HEK293 (cell line): ENCODE data around the gene BRF1.

Experiments used
- CTCF ChIA-PET: fragments of 350-600 bp; formaldehyde crosslinking; extraction: SDS; loops from one replicate; lab custom pipeline; 2021; ENCODE audit warnings: antibody characterized with exemption; lab: Yijun Ruan, JAX
- POLR2A ChIA-PET: fragments of 300-600 bp; formaldehyde crosslinking; extraction: SDS; loops from one replicate; lab custom pipeline; 2020; ENCODE audit warnings: antibody characterized with exemption, inconsistent platforms; lab: Yijun Ruan, JAX
- H3K27ac ChIP-seq: fragments of 200-500 bp; sonication (Bioruptor generic); 2 replicates; pipeline ENCODE4 v1.5.1; 2014; ENCODE audit warnings: low read depth, low read length, control low read depth, inconsistent platforms; ENCODE audit errors: extremely low read depth
- H3K36me3 ChIP-seq, 2 experiments: fragments of 200-500 bp in 1 of 2; sonication (Bioruptor generic) in 1 of 2; 1 replicate in 1 of 2; 2 replicates in 1 of 2; pipeline ENCODE4 v1.5.1; 2014 to 2017; ENCODE audit warnings: inconsistent platforms in 2 of 2, low read length in 2 of 2; ENCODE audit not compliant: control insufficient read depth in 2 of 2, insufficient read depth in 1 of 2
- H3K4me1 ChIP-seq: fragments of 200-500 bp; sonication (Bioruptor generic); 2 replicates; pipeline ENCODE4 v1.5.1; 2014; ENCODE audit warnings: mild to moderate bottlenecking, low read length, inconsistent platforms; ENCODE audit not compliant: control insufficient read depth, insufficient read depth
- H3K4me3 ChIP-seq: 2 replicates; pipeline ENCODE4 v1.5.1; 2011; ENCODE audit warnings: low read depth, mild to moderate bottlenecking, control low read depth, low read length, moderate library complexity
- H3K9me3 ChIP-seq: fragments of 200-500 bp; sonication (Bioruptor generic); 2 replicates; pipeline ENCODE4 v1.5.1; 2014; ENCODE audit warnings: low read depth, low read length, inconsistent platforms; ENCODE audit not compliant: control insufficient read depth, insufficient read depth
- BCL11B ChIP-seq: fragments of 450-650 bp; formaldehyde crosslinking; IDR thresholded peaks from 2 replicates; pipeline ENCODE4 v1.5.1; 2016; ENCODE audit warnings: low read depth, missing biosample characterization, missing genetic modification characterization
- EGR2 ChIP-seq: fragments of 450-650 bp; formaldehyde crosslinking; IDR thresholded peaks from 2 replicates; pipeline ENCODE4 v1.5.1; 2016; ENCODE audit warnings: low read depth, missing biosample characterization, missing genetic modification characterization
- GLIS1 ChIP-seq: fragments of 450-650 bp; formaldehyde crosslinking; IDR thresholded peaks from 2 replicates; pipeline ENCODE4 v1.5.1; 2016; ENCODE audit warnings: missing biosample characterization, missing genetic modification characterization
- ZFHX2 ChIP-seq: fragments of 450-650 bp; formaldehyde crosslinking; conservative IDR thresholded peaks from 2 replicates; pipeline ENCODE4 v1.5.1; 2016; ENCODE audit warnings: missing biosample characterization, missing genetic modification characterization
- ZNF341 ChIP-seq: fragments of 450-650 bp; formaldehyde crosslinking; IDR thresholded peaks from 2 replicates; pipeline ENCODE4; 2016; ENCODE audit warnings: low read depth, missing biosample characterization, missing genetic modification characterization
- ZNF529 ChIP-seq: fragments of 450-650 bp; formaldehyde crosslinking; IDR thresholded peaks from 2 replicates; pipeline ENCODE4 v1.5.1; 2017; ENCODE audit warnings: missing genetic modification characterization, missing biosample characterization; ENCODE audit not compliant: insufficient replicate concordance
- ZNF544 ChIP-seq: fragments of 450-650 bp; formaldehyde crosslinking; IDR thresholded peaks from 2 replicates; pipeline ENCODE4 v1.5.0; 2017; ENCODE audit warnings: missing biosample characterization, missing genetic modification characterization
- ZNF701 ChIP-seq: fragments of 450-650 bp; formaldehyde crosslinking; IDR thresholded peaks from 2 replicates; pipeline ENCODE4 v1.5.1; 2016; ENCODE audit warnings: missing biosample characterization, missing genetic modification characterization
- TF ChIP-seq, protein P1 (sequence below): fragments of 450-650 bp; formaldehyde crosslinking; IDR thresholded peaks from 2 replicates; pipeline ENCODE4 v1.5.1; 2016; ENCODE audit warnings: missing biosample characterization, missing genetic modification characterization, borderline replicate concordance
- TF ChIP-seq, protein P2 (sequence below): fragments of 450-650 bp; formaldehyde crosslinking; IDR thresholded peaks from 2 replicates; pipeline ENCODE4 v1.5.1; 2017; ENCODE audit warnings: missing biosample characterization, missing genetic modification characterization
- TF ChIP-seq, protein P3 (sequence below): sonication (generic); formaldehyde crosslinking; IDR thresholded peaks from 2 replicates; pipeline ENCODE4 v1.8.1; 2022; ENCODE audit warnings: mild to moderate bottlenecking, moderate library complexity, missing genetic modification reagents
- TF ChIP-seq, protein P4 (sequence below): fragments of 450-650 bp; formaldehyde crosslinking; IDR thresholded peaks from 2 replicates; pipeline ENCODE4 v1.5.1; 2016; ENCODE audit warnings: missing biosample characterization, missing genetic modification characterization
- TF ChIP-seq, protein P5 (sequence below): fragments of 450-650 bp; formaldehyde crosslinking; IDR thresholded peaks from 2 replicates; pipeline ENCODE4 v1.5.1; 2016; ENCODE audit warnings: missing biosample characterization, missing genetic modification characterization

BRF1 gene

DNA sequence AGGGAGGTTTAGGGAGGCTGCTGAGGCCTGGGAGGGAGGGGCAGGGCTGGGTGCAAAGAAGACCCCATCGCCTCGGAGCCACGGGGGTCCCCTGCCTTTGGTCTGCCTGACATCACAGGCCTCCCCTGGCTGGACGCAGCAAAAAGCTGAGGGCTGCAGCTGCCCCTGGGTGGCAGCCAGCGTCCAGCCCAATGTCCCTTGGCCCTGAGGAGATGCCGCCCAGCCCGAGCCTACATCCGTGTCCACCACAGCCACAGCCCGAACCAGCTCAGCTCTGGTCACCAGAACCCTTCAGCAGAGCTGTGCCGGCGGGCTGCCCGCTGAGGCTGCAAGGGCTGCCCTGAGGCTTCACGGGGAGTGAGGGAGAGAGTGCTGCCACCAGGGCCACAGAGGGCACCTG is 121.6 kb downstream of the BRF1 start:
- CTCF ChIA-PET: interaction anchor here (0.9 to 4.0 kb wide), 2 partner anchors 10 to 89 kb away, joined by 5 to 18 read pairs; partner anchors contain the start of gene JAG2
- TF ChIP-seq, protein P1, sequence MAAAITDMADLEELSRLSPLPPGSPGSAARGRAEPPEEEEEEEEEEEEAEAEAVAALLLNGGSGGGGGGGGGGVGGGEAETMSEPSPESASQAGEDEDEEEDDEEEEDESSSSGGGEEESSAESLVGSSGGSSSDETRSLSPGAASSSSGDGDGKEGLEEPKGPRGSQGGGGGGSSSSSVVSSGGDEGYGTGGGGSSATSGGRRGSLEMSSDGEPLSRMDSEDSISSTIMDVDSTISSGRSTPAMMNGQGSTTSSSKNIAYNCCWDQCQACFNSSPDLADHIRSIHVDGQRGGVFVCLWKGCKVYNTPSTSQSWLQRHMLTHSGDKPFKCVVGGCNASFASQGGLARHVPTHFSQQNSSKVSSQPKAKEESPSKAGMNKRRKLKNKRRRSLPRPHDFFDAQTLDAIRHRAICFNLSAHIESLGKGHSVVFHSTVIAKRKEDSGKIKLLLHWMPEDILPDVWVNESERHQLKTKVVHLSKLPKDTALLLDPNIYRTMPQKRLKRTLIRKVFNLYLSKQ (tag by site-specific recombination): no peak
- no peak for TF ChIP-seq ZNF544 (tag by site-specific recombination)
- TF ChIP-seq, protein P2, sequence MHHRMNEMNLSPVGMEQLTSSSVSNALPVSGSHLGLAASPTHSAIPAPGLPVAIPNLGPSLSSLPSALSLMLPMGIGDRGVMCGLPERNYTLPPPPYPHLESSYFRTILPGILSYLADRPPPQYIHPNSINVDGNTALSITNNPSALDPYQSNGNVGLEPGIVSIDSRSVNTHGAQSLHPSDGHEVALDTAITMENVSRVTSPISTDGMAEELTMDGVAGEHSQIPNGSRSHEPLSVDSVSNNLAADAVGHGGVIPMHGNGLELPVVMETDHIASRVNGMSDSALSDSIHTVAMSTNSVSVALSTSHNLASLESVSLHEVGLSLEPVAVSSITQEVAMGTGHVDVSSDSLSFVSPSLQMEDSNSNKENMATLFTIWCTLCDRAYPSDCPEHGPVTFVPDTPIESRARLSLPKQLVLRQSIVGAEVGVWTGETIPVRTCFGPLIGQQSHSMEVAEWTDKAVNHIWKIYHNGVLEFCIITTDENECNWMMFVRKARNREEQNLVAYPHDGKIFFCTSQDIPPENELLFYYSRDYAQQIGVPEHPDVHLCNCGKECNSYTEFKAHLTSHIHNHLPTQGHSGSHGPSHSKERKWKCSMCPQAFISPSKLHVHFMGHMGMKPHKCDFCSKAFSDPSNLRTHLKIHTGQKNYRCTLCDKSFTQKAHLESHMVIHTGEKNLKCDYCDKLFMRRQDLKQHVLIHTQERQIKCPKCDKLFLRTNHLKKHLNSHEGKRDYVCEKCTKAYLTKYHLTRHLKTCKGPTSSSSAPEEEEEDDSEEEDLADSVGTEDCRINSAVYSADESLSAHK (tag by site-specific recombination): no peak
- TF ChIP-seq, protein P3, sequence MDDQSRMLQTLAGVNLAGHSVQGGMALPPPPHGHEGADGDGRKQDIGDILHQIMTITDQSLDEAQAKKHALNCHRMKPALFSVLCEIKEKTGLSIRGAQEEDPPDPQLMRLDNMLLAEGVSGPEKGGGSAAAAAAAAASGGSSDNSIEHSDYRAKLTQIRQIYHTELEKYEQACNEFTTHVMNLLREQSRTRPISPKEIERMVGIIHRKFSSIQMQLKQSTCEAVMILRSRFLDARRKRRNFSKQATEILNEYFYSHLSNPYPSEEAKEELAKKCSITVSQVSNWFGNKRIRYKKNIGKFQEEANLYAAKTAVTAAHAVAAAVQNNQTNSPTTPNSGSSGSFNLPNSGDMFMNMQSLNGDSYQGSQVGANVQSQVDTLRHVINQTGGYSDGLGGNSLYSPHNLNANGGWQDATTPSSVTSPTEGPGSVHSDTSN (CRISPR knock-in tag): no peak
- TF ChIP-seq, all 188 proteins: peak for 0
- POLR2A ChIA-PET: no interaction called here

DNA sequence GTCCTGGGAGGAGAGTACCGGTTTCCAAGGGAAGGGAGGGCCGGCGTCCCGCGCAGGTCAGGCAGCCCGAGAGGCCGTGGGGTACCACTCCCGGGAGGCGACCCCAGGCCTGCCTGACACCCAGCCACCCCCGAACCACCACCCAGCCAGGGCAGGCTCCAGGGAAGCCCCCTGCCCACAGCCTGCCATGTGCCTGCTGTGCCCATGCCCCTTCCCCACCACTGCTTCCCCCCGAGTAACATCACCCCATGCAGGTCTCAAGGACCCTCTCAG is 122.0 kb downstream of the BRF1 start:
- H3K36me3 ChIP-seq: no peaks in the 10 kb centered on the region
- H3K9me3 ChIP-seq: no peaks in the 10 kb centered on the region
- ChIA-PET POLR2A (no interaction called here), CTCF (interaction anchor here (4.0 kb wide), 1 partner anchor 9 kb away, joined by 18 read pairs; the partner anchor contains the start of gene JAG2)
- H3K27ac ChIP-seq: no peak overlapping the region
- no peak overlapping the region for H3K4me3 ChIP-seq
- 0 out of 2 replicates have a peak, but pooled peaks have one; percentile 22 for TF ChIP-seq BCL11B (tag by site-specific recombination)
- no peak for TF ChIP-seq ZNF529 (tag by site-specific recombination)
- TF ChIP-seq, all 188 proteins: peak for 1
- no peaks in the 10 kb centered on the region for H3K4me1 ChIP-seq

More for the DNA sequence above, 121.6 kb downstream of the BRF1 start:
- Histone ChIP-seq H3K36me3 (no peaks in the 10 kb centered on the region), H3K9me3 (no peaks in the 10 kb centered on the region), H3K4me1 (no peaks in the 10 kb centered on the region), H3K27ac (no peak overlapping the region), H3K4me3 (no peak overlapping the region)

DNA sequence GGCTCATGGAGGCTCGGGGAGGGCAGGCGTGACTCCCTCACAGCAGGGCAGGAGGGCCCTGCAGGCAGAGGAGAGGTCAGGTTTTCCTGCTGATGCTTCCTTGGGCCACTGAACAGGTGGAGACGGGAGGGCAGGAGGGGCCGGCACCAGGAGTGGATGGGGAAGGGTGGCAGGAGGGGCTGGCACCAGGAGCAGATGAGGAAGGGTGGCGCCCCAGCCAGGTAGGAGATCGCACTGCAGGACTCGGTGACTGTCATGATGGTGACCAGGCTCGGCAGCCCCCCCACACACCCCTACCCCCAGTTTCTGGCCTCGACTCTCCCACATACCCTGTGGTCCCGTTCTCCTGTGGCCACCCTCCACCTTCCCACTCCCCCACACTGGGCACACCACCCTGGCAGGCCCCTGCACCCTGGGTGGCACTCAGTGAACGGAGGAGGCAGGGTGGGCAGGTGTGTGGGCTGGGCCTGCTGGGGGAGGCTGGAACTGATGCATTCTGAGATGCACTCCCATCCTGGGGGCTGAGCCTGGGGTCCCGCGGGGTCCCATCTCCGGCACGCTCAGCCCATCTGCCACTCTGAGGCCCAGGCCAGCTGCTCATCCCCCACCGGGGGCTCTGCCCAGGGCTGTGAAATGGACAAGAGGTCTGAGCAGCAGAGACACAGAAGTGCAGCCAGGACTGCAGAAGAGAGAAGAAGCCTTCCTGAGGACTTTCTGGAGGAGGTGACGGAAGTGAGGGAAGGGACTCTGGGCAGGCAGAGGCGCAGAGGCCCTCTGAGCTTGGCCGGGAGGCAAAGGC is 122.5 kb downstream of the BRF1 start:
- TF ChIP-seq, protein P4, sequence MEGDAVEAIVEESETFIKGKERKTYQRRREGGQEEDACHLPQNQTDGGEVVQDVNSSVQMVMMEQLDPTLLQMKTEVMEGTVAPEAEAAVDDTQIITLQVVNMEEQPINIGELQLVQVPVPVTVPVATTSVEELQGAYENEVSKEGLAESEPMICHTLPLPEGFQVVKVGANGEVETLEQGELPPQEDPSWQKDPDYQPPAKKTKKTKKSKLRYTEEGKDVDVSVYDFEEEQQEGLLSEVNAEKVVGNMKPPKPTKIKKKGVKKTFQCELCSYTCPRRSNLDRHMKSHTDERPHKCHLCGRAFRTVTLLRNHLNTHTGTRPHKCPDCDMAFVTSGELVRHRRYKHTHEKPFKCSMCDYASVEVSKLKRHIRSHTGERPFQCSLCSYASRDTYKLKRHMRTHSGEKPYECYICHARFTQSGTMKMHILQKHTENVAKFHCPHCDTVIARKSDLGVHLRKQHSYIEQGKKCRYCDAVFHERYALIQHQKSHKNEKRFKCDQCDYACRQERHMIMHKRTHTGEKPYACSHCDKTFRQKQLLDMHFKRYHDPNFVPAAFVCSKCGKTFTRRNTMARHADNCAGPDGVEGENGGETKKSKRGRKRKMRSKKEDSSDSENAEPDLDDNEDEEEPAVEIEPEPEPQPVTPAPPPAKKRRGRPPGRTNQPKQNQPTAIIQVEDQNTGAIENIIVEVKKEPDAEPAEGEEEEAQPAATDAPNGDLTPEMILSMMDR (tag by site-specific recombination): 0 out of 2 replicates have a peak, but pooled peaks have one; percentile 26
- 0 out of 2 replicates have a peak, but pooled peaks have one; percentile 9 for TF ChIP-seq GLIS1 (tag by site-specific recombination)
- no peak for TF ChIP-seq ZNF341 (tag by site-specific recombination)
- TF ChIP-seq ZNF701 (tag by site-specific recombination): no peak
- peak; percentile 92 for TF ChIP-seq ZFHX2 (tag by site-specific recombination)
- TF ChIP-seq, protein P5, sequence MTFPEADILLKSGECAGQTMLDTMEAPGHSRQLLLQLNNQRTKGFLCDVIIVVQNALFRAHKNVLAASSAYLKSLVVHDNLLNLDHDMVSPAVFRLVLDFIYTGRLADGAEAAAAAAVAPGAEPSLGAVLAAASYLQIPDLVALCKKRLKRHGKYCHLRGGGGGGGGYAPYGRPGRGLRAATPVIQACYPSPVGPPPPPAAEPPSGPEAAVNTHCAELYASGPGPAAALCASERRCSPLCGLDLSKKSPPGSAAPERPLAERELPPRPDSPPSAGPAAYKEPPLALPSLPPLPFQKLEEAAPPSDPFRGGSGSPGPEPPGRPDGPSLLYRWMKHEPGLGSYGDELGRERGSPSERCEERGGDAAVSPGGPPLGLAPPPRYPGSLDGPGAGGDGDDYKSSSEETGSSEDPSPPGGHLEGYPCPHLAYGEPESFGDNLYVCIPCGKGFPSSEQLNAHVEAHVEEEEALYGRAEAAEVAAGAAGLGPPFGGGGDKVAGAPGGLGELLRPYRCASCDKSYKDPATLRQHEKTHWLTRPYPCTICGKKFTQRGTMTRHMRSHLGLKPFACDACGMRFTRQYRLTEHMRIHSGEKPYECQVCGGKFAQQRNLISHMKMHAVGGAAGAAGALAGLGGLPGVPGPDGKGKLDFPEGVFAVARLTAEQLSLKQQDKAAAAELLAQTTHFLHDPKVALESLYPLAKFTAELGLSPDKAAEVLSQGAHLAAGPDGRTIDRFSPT (tag by site-specific recombination): peak; percentile 29
- TF ChIP-seq EGR2: peak; percentile 80
- ChIA-PET CTCF (no interaction called here), POLR2A (no interaction called here)
- no peak overlapping the region for H3K4me3 ChIP-seq
- no peaks in the 10 kb centered on the region for H3K4me1 ChIP-seq
- no peak overlapping the region for H3K27ac ChIP-seq
- H3K36me3 ChIP-seq: no peaks in the 10 kb centered on the region
- no peaks in the 10 kb centered on the region for H3K9me3 ChIP-seq
